Caco-2 (cell line): ENCODE results near the gene MFAP3L. TPM values are rescaled to one million over a fixed set of nuclear protein-coding genes. Genes with fewer than 3 reads are reported as not detected.

Experiments
- BruUV-seq: library from RNA; stranded (reverse); fragments of 400-500 nt; replicated peaks from 2 replicates; lab custom pipeline; 2021; lab: Mats Ljungman, UMichigan
- CTCF ChIA-PET: fragments of 300-600 bp; sonication (Branson Sonifier 250); formaldehyde crosslinking; loops from one replicate; lab custom pipeline; 2022; ENCODE audit warnings: antibody characterized with exemption; lab: Charles Lee
- POLR2A ChIA-PET: fragments of 300-600 bp; sonication (Branson Sonifier 250); formaldehyde crosslinking; loops from one replicate; lab custom pipeline; 2022; ENCODE audit warnings: antibody characterized with exemption; lab: Charles Lee
- DNase-seq, 2 experiments: peaks; one replicate each; pipeline versions ENCODE4 v3.0.0 to v3.0.0-alpha.2; 2020 to 2022
- H3K27me3 ChIP-seq: replicated peaks from 2 replicates; pipeline ENCODE4 v1.6.0; 2011; ENCODE audit warnings: low read length; ENCODE audit not compliant: control insufficient read depth, insufficient read depth
- H3K36me3 ChIP-seq: 2 replicates; pipeline ENCODE4 v1.5.1; 2011; ENCODE audit warnings: low read length; ENCODE audit not compliant: control insufficient read depth, insufficient read depth
- H3K4me1 ChIP-seq: fragments of 250-450 bp; sonication (Bioruptor Pico); 2 replicates; pipeline ENCODE4 v1.5.1; 2020; ENCODE audit warnings: mild to moderate bottlenecking
- H3K4me3 ChIP-seq: 2 replicates; pipeline ENCODE4 v1.5.1; 2011; ENCODE audit warnings: low read depth, mild to moderate bottlenecking, control low read depth, low read length
- H3K9me3 ChIP-seq: fragments of 250-450 bp; sonication (Bioruptor Pico); 2 replicates; pipeline ENCODE4 v1.5.1; 2020; ENCODE audit warnings: mild to moderate bottlenecking, moderate library complexity
- H3K27ac Mint-ChIP-seq: one replicate; pipeline ENCODE4 v1.8.0; 2022; ENCODE audit warnings: mixed read lengths; ENCODE audit not compliant: unreplicated experiment
- H3K27me3 Mint-ChIP-seq: one replicate; pipeline ENCODE4 v1.8.0; 2022; ENCODE audit warnings: mixed read lengths; ENCODE audit not compliant: insufficient read depth, unreplicated experiment
- H3K36me3 Mint-ChIP-seq: one replicate; pipeline ENCODE4 v1.8.0; 2022; ENCODE audit warnings: mild to moderate bottlenecking, mixed read lengths; ENCODE audit not compliant: insufficient read depth, unreplicated experiment
- H3K4me1 Mint-ChIP-seq: one replicate; pipeline ENCODE4 v1.8.0; 2022; ENCODE audit warnings: low read depth, mixed read lengths; ENCODE audit not compliant: unreplicated experiment
- H3K4me3 Mint-ChIP-seq: one replicate; pipeline ENCODE4 v1.8.0; 2022; ENCODE audit warnings: mild to moderate bottlenecking, moderate library complexity, mixed read lengths; ENCODE audit not compliant: unreplicated experiment
- H3K9me3 Mint-ChIP-seq: one replicate; pipeline ENCODE4 v1.8.0; 2022; ENCODE audit warnings: mixed read lengths; ENCODE audit not compliant: unreplicated experiment
- intact Hi-C: fragments of 100-400 bp; cut with micrococcal nuclease; formaldehyde crosslinking; loops from one replicate; pipeline ENCODE4 v1.10.0; 2022; ENCODE audit not compliant: unreplicated experiment
- total RNA-seq: library from RNA; stranded (reverse); gene quantifications from 2 replicates; pipeline ENCODE4 v1.2.3, GENCODE V29; 2022
- TF ChIP-seq, protein P1 (sequence below), 2 experiments: fragments of 200-600 bp in 1 of 2; IDR thresholded peaks; 1 replicate in 1 of 2; 2 replicates in 1 of 2; pipeline versions ENCODE4 v1.5.1 to v1.8.0; 2011 to 2022; ENCODE audit warnings: antibody characterized with exemption in 1 of 2, control low read depth in 1 of 2, inconsistent platforms in 1 of 2, low read depth in 1 of 2, low read length in 1 of 2, mild to moderate bottlenecking in 1 of 2, moderate library complexity in 1 of 2; ENCODE audit not compliant: insufficient read depth in 1 of 2, severe bottlenecking in 1 of 2, unreplicated experiment in 1 of 2

Gene MFAP3L
- total RNA-seq, 1 experiment from 2014 or later, result 2.5 TPM

- H3K27ac Mint-ChIP-seq, result no peak overlapping the region
- no peaks in the 10 kb centered on the region for H3K36me3 Mint-ChIP-seq
- POLR2A ChIA-PET, result no interaction called here
- H3K4me1 ChIP-seq, result no peaks in the 10 kb centered on the region
- no peaks in the 10 kb centered on the region for H3K27me3 Mint-ChIP-seq
- TF ChIP-seq, protein P1, sequence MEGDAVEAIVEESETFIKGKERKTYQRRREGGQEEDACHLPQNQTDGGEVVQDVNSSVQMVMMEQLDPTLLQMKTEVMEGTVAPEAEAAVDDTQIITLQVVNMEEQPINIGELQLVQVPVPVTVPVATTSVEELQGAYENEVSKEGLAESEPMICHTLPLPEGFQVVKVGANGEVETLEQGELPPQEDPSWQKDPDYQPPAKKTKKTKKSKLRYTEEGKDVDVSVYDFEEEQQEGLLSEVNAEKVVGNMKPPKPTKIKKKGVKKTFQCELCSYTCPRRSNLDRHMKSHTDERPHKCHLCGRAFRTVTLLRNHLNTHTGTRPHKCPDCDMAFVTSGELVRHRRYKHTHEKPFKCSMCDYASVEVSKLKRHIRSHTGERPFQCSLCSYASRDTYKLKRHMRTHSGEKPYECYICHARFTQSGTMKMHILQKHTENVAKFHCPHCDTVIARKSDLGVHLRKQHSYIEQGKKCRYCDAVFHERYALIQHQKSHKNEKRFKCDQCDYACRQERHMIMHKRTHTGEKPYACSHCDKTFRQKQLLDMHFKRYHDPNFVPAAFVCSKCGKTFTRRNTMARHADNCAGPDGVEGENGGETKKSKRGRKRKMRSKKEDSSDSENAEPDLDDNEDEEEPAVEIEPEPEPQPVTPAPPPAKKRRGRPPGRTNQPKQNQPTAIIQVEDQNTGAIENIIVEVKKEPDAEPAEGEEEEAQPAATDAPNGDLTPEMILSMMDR (IDR thresholded peaks at IDR 0.05; ENCODE audit: insufficient read depth in 1 of 2, low read depth in 1 of 2, low read length in 1 of 2, severe bottlenecking in 1 of 2, unreplicated experiment in 1 of 2), result no peak
- no peaks in the 10 kb centered on the region for H3K9me3 Mint-ChIP-seq
- intact Hi-C loops, result no loop called here
- H3K4me1 Mint-ChIP-seq, result no peaks in the 10 kb centered on the region
- no TSS peak for BruUV-seq
- H3K27me3 ChIP-seq, result no peaks in the 10 kb centered on the region; the same call in 1 of the 2 replicates
- CTCF ChIA-PET, result no interaction called here
- no peaks in the 10 kb centered on the region for H3K9me3 ChIP-seq
- no peaks in the 10 kb centered on the region for H3K36me3 ChIP-seq
- no peak overlapping the region for H3K4me3 ChIP-seq
- no peak for DNase-seq
- no peak overlapping the region for H3K4me3 Mint-ChIP-seq
Measured at GRCh38 chr4:170035845-170036244, 9.7 kb upstream of the MFAP3L start.

GRCh38 chr4:170035231-170035630 is 9.0 kb upstream of the MFAP3L start:
- no peak for DNase-seq
- intact Hi-C loops, result no loop called here
- Mint-ChIP-seq H3K27ac (no peak overlapping the region), H3K36me3 (no peaks in the 10 kb centered on the region), H3K9me3 (no peaks in the 10 kb centered on the region), H3K4me1 (no peaks in the 10 kb centered on the region), H3K4me3 (no peak overlapping the region), H3K27me3 (no peaks in the 10 kb centered on the region)
- TF ChIP-seq, protein P1 (IDR thresholded peaks at IDR 0.05; ENCODE audit: insufficient read depth in 1 of 2, low read depth in 1 of 2, low read length in 1 of 2, severe bottlenecking in 1 of 2, unreplicated experiment in 1 of 2), result no peak
- H3K4me1 ChIP-seq, result no peaks in the 10 kb centered on the region
- ChIA-PET CTCF (no interaction called here), POLR2A (no interaction called here)
- no peak overlapping the region for H3K4me3 ChIP-seq
- H3K9me3 ChIP-seq, result no peaks in the 10 kb centered on the region
- no peaks in the 10 kb centered on the region for H3K36me3 ChIP-seq
- BruUV-seq, result no TSS peak
- no peaks in the 10 kb centered on the region; the same call in 1 of the 2 replicates for H3K27me3 ChIP-seq

DNA sequence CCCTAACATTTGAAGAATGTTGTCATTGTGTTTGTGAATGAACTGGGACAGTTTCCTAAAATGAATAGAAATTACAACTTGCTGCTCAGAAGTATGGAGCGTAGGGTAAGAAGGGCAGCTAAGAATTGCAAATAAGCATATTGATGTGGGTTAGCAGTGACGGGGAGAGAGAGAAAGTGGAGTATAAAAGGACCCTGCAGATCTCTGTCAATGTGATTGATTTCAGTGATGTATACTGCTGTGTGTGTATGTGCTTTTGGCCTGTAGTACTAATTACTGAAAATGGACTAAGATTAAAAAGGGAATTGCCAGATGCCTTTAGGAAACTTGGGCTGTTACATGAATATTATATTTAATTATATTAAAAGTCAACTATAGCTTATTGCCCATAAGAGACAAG is 7.8 kb upstream of the MFAP3L start:
- Histone ChIP-seq H3K4me3 (no peak overlapping the region), H3K27me3 (no peaks in the 10 kb centered on the region; the same call in 1 of the 2 replicates), H3K9me3 (no peaks in the 10 kb centered on the region), H3K36me3 (no peaks in the 10 kb centered on the region), H3K4me1 (no peaks in the 10 kb centered on the region)
- no peak overlapping the region for H3K4me3 Mint-ChIP-seq
- ChIA-PET POLR2A (no interaction called here), CTCF (no interaction called here)
- H3K36me3 Mint-ChIP-seq, result no peaks in the 10 kb centered on the region
- BruUV-seq, result no TSS peak
- H3K27ac Mint-ChIP-seq, result no peak overlapping the region
- no peak for DNase-seq
- intact Hi-C loops, result no loop called here
- H3K9me3 Mint-ChIP-seq, result no peaks in the 10 kb centered on the region
- H3K27me3 Mint-ChIP-seq, result peaks cover 7% of the 10 kb centered on the region
- TF ChIP-seq, protein P1 (IDR thresholded peaks at IDR 0.05; ENCODE audit: insufficient read depth in 1 of 2, low read depth in 1 of 2, low read length in 1 of 2, severe bottlenecking in 1 of 2, unreplicated experiment in 1 of 2), result no peak
- H3K4me1 Mint-ChIP-seq, result no peaks in the 10 kb centered on the region
